IMR-90 (cell line): ENCODE measurements around the gene SCFD2. TPM values are rescaled to one million over a fixed set of nuclear protein-coding genes. Genes with fewer than 3 reads are reported as not detected.

ENCODE experiments used
- ATAC-seq: fragments of 200-7000 bp; cut with Tn5 transposase; 2 replicates; pipeline ENCODE4 v1.9.1; 2020; ENCODE audit warnings: low read depth, mild to moderate bottlenecking, moderate library complexity
- BruUV-seq: library from RNA; stranded (reverse); fragments of 400-500 nt; replicated peaks from 2 replicates; lab custom pipeline; 2021; lab: Mats Ljungman, UMichigan
- CTCF ChIA-PET: fragments of 300-600 bp; formaldehyde crosslinking; extraction: SDS; loops from one replicate; lab custom pipeline; 2021; ENCODE audit warnings: antibody characterized with exemption; lab: Yijun Ruan, JAX
- POLR2A ChIA-PET: fragments of 300-600 bp; sonication (Branson Sonifier 250); formaldehyde crosslinking; loops from one replicate; lab custom pipeline; 2022; ENCODE audit warnings: antibody characterized with exemption; ENCODE audit not compliant: unreplicated experiment; lab: Charles Lee
- DNase-seq: peaks from one replicate; pipeline ENCODE4 v3.0.0; 2013
- H2AFZ ChIP-seq: replicated peaks from 2 replicates; pipeline ENCODE3; 2013; ENCODE audit warnings: low read length, mild to moderate bottlenecking; ENCODE audit not compliant: poor library complexity
- H2AK5ac ChIP-seq: 2 replicates; pipeline ENCODE4 v1.6.1; 2013; ENCODE audit warnings: low read depth, low read length, inconsistent platforms
- H2AK9ac ChIP-seq: replicated peaks from 2 replicates; pipeline ENCODE3; 2013; ENCODE audit warnings: mild to moderate bottlenecking, low read depth, low read length, moderate library complexity; ENCODE audit not compliant: poor library complexity
- H2BK120ac ChIP-seq: 2 replicates; pipeline ENCODE4 v1.6.1; 2013; ENCODE audit warnings: low read depth, low read length, inconsistent platforms
- H2BK15ac ChIP-seq: 3 replicates; pipeline ENCODE4 v1.6.1; 2013; ENCODE audit warnings: low read depth, low read length, inconsistent platforms
- H2BK20ac ChIP-seq: 2 replicates; pipeline ENCODE4 v1.6.1; 2013; ENCODE audit warnings: low read depth, mild to moderate bottlenecking, inconsistent platforms, low read length, moderate library complexity
- H2BK5ac ChIP-seq: 2 replicates; pipeline ENCODE4 v1.6.1; 2013; ENCODE audit warnings: mild to moderate bottlenecking, low read depth, low read length, inconsistent platforms; ENCODE audit not compliant: poor library complexity, severe bottlenecking
- H3K14ac ChIP-seq: replicated peaks from 2 replicates; pipeline ENCODE4 v1.6.1; 2013; ENCODE audit warnings: low read depth, low read length, inconsistent platforms
- H3K18ac ChIP-seq: 2 replicates; pipeline ENCODE4 v1.6.1; 2013; ENCODE audit warnings: low read depth, low read length, control low read depth
- H3K23ac ChIP-seq: 2 replicates; pipeline ENCODE4 v1.6.1; 2013; ENCODE audit warnings: low read depth, low read length, inconsistent platforms
- H3K27ac ChIP-seq: 2 replicates; pipeline ENCODE4 v1.5.1; 2013; ENCODE audit warnings: mild to moderate bottlenecking, control low read depth, low read length; ENCODE audit not compliant: insufficient read depth
- H3K27me3 ChIP-seq: 2 replicates; pipeline ENCODE4 v1.6.1; 2013; ENCODE audit warnings: low read length; ENCODE audit not compliant: control insufficient read depth, insufficient read depth
- H3K36me3 ChIP-seq: 2 replicates; pipeline ENCODE4 v1.6.1; 2013; ENCODE audit warnings: low read length, mixed read lengths; ENCODE audit not compliant: control insufficient read depth, insufficient read depth
- H3K4ac ChIP-seq: 2 replicates; pipeline ENCODE4 v1.6.1; 2013; ENCODE audit warnings: low read depth, low read length, inconsistent platforms
- H3K4me1 ChIP-seq: 2 replicates; pipeline ENCODE4 v1.6.1; 2013; ENCODE audit warnings: low read length, mixed read lengths; ENCODE audit not compliant: control insufficient read depth, insufficient read depth
- H3K4me2 ChIP-seq: 2 replicates; pipeline ENCODE4 v1.6.1; 2013; ENCODE audit warnings: low read depth, mild to moderate bottlenecking, control low read depth, low read length, moderate library complexity
- H3K4me3 ChIP-seq: 2 replicates; pipeline ENCODE4 v1.5.1; 2013; ENCODE audit warnings: low read depth, mild to moderate bottlenecking, control low read depth, low read length, moderate library complexity; ENCODE audit not compliant: insufficient read depth
- H3K56ac ChIP-seq: 2 replicates; pipeline ENCODE4 v1.6.1; 2013; ENCODE audit warnings: low read length, inconsistent platforms; ENCODE audit not compliant: insufficient read depth; ENCODE audit errors: extremely low read depth
- H3K79me1 ChIP-seq, 2 experiments: 2 replicates each; pipeline ENCODE4 v1.6.1; 2013; ENCODE audit warnings: low read length in 2 of 2, inconsistent platforms in 1 of 2, low read depth in 1 of 2
- H3K9ac ChIP-seq: 2 replicates; pipeline ENCODE4 v1.6.1; 2013; ENCODE audit warnings: low read depth, low read length, control low read depth
- H3K9me1 ChIP-seq: 2 replicates; pipeline ENCODE4 v1.6.1; 2013; ENCODE audit warnings: low read length, inconsistent platforms; ENCODE audit not compliant: insufficient read depth
- H3K9me3 ChIP-seq: 2 replicates; pipeline ENCODE4 v1.6.1; 2013; ENCODE audit warnings: low read length; ENCODE audit not compliant: control insufficient read depth, insufficient read depth
- H4K20me1 ChIP-seq: 2 replicates; pipeline ENCODE4 v1.6.1; 2013; ENCODE audit warnings: low read length, inconsistent platforms; ENCODE audit not compliant: insufficient read depth
- H4K5ac ChIP-seq: 2 replicates; pipeline ENCODE4 v1.6.1; 2013; ENCODE audit warnings: mild to moderate bottlenecking, low read depth, low read length, control low read depth
- H4K8ac ChIP-seq, 2 experiments: 2 replicates each; pipeline ENCODE4 v1.6.1; 2013; ENCODE audit warnings: low read depth in 2 of 2, low read length in 2 of 2, control low read depth in 1 of 2, inconsistent platforms in 1 of 2
- H4K91ac ChIP-seq: 2 replicates; pipeline ENCODE4 v1.6.1; 2013; ENCODE audit warnings: low read depth, low read length, inconsistent platforms; ENCODE audit not compliant: insufficient read depth
- BHLHE40 ChIP-seq: fragments of 150-350 bp; IDR thresholded peaks from 2 replicates; pipeline ENCODE4 v1.6.1; 2016; ENCODE audit warnings: mild to moderate bottlenecking, low read depth, low read length
- CEBPB ChIP-seq: IDR thresholded peaks from 2 replicates; pipeline ENCODE4 v1.6.1; 2012; ENCODE audit warnings: low read depth, low read length, improper control_type of control experiment
- CHD1 ChIP-seq: IDR thresholded peaks from 2 replicates; pipeline ENCODE4 v1.6.1; 2012; ENCODE audit warnings: low read depth, low read length, improper control_type of control experiment
- FOS ChIP-seq: fragments of 150-350 bp; IDR thresholded peaks from 2 replicates; pipeline ENCODE4 v1.6.1; 2016; ENCODE audit warnings: low read depth, low read length
- MAFK ChIP-seq: IDR thresholded peaks from 2 replicates; pipeline ENCODE4 v1.6.1; 2012; ENCODE audit warnings: low read depth, low read length, improper control_type of control experiment
- MAZ ChIP-seq: IDR thresholded peaks from 2 replicates; pipeline ENCODE4 v1.6.1; 2012; ENCODE audit warnings: low read depth, mild to moderate bottlenecking, low read length, improper control_type of control experiment, moderate library complexity, borderline replicate concordance
- MXI1 ChIP-seq: IDR thresholded peaks from 2 replicates; pipeline ENCODE4 v1.6.1; 2012; ENCODE audit warnings: low read depth, mild to moderate bottlenecking, low read length, moderate library complexity, borderline replicate concordance
- NFE2L2 ChIP-seq: fragments of 150-350 bp; IDR thresholded peaks from 2 replicates; pipeline ENCODE4 v1.6.1; 2016; ENCODE audit warnings: low read depth, mild to moderate bottlenecking, low read length
- POLR2A ChIP-seq: IDR thresholded peaks from 2 replicates; pipeline ENCODE4 v1.6.1; 2012; ENCODE audit warnings: mild to moderate bottlenecking, low read depth, low read length
- RAD21 ChIP-seq: IDR thresholded peaks from 2 replicates; pipeline ENCODE4 v1.6.1; 2012; ENCODE audit warnings: low read length, improper control_type of control experiment
- RCOR1 ChIP-seq: IDR thresholded peaks from 2 replicates; pipeline ENCODE4 v1.6.1; 2012; ENCODE audit warnings: mild to moderate bottlenecking, low read length, improper control_type of control experiment; ENCODE audit not compliant: insufficient replicate concordance
- RFX5 ChIP-seq: IDR thresholded peaks from 2 replicates; pipeline ENCODE4 v1.8.0; 2012; ENCODE audit warnings: low read depth, mild to moderate bottlenecking, low read length, moderate library complexity
- SMC3 ChIP-seq: fragments of 150-350 bp; IDR thresholded peaks from 2 replicates; pipeline ENCODE4 v1.6.1; 2016; ENCODE audit warnings: low read depth, mild to moderate bottlenecking, antibody characterized with exemption, low read length, moderate library complexity
- WGBS, 2 experiments: methylation state at CpG; one replicate each; pipeline versions ENCODE4 v1.1.5 to v1.1.7; 2013; ENCODE audit warnings: missing lambda C conversion rate in 2 of 2; ENCODE audit not compliant: insufficient read length in 1 of 2; ENCODE audit errors: extremely low coverage in 2 of 2; 5-methylcytosine and 5-hydroxymethylcytosine counted together
- dilution Hi-C: fragments of 300-500 bp; cut with HindIII; formaldehyde crosslinking; loops from one replicate; pipeline ENCODE4 v1.14.3; 2018; ENCODE audit warnings: low sequenced_read_pairs; ENCODE audit not compliant: unreplicated experiment
- in situ Hi-C: fragments of 300-500 bp; cut with MboI; formaldehyde crosslinking; loops from 3 replicates; pipeline ENCODE4 v1.14.3; 2019; ENCODE audit warnings: low sequenced_read_pairs, inconsistent platforms, mixed read lengths
- intact Hi-C: fragments of 100-400 bp; cut with micrococcal nuclease; formaldehyde crosslinking; loops from 2 replicates; pipeline ENCODE4 v1.10.0; 2022
- polyA plus RNA-seq, 3 experiments: library from polyadenylated mRNA; depleted of rRNA; stranded (reverse); fragments of >200 nt; gene quantifications; 2 replicates each; pipeline ENCODE4 v1.2.3, GENCODE V29; 2012; ENCODE audit warnings: low replicate concordance in 1 of 3
- total RNA-seq: library from RNA; depleted of rRNA; stranded (reverse); fragments of >200 nt; gene quantifications from 2 replicates; pipeline ENCODE4 v1.2.3, GENCODE V29; 2012
- TF ChIP-seq, protein P1 (sequence below): fragments of 150-350 bp; IDR thresholded peaks from 2 replicates; pipeline ENCODE4 v1.6.1; 2016; ENCODE audit warnings: low read depth, mild to moderate bottlenecking, low read length, moderate library complexity, borderline replicate concordance
- TF ChIP-seq, protein P2 (sequence below): conservative IDR thresholded peaks from 2 replicates; pipeline ENCODE4 v1.5.1; 2012; ENCODE audit warnings: mild to moderate bottlenecking, low read depth, low read length, improper control_type of control experiment
- TF ChIP-seq, protein P3 (sequence below): fragments of 150-350 bp; IDR thresholded peaks from 2 replicates; pipeline ENCODE4 v1.6.1; 2017; ENCODE audit warnings: mild to moderate bottlenecking, antibody characterized with exemption, low read length, low read depth

The SCFD2 gene
- total and polyA plus RNA-seq, 2 of the 4 experiments (the other 2 are of a cell fraction) = 18.9 to 62.4 TPM

DNA sequence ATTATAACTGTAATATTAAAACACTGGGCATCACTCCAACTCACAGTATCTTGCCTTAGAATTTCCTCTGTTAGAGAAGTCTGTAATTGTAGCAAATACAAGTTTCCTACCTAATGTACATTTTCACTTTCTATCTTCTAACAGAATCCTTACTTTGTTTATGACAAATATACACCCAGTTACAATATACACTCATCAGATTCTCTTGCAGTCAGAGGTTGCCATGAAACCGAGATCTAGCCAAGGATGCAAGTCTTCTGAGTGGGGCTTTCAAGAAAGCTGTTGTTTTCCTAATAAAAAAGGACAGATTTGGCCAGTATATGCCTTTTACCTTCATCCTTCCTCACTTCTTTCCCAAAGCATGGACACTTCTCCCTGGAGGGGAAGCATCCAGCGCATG is 228.9 kb downstream of the SCFD2 start:
- Histone ChIP-seq H2BK120ac (no peak overlapping the region), H4K20me1 (no peaks in the 10 kb centered on the region), H3K4ac (no peak overlapping the region), H2AK9ac (no peak overlapping the region), H2AK5ac (no peak overlapping the region), H3K9ac (no peak overlapping the region), H4K5ac (no peak overlapping the region), H3K4me1 (no peaks in the 10 kb centered on the region), H2AFZ (no peak overlapping the region), H2BK5ac (no peak overlapping the region), H3K4me3 (no peak overlapping the region), H3K27ac (no peak overlapping the region), H3K23ac (no peak overlapping the region), H3K56ac (no peak overlapping the region), H4K91ac (no peak overlapping the region), H3K9me3 (no peaks in the 10 kb centered on the region), H3K18ac (no peak overlapping the region), H4K8ac (no peak overlapping the region), H3K36me3 (no peaks in the 10 kb centered on the region), H3K14ac (no peak overlapping the region), H3K27me3 (no peaks in the 10 kb centered on the region), H3K4me2 (no peak overlapping the region), H2BK20ac (no peak overlapping the region), H3K9me1 (no peaks in the 10 kb centered on the region), H2BK15ac (no peak overlapping the region), H3K79me1 (0 out of 4 replicates have a peak, but pooled peaks cover 0 to 4% of the 10 kb centered on the region in 2 experiments)
- no peak for DNase-seq
- POLR2A ChIA-PET = no interaction called here
- in situ Hi-C loops (no loop called here), intact Hi-C loops (no loop called here), dilution Hi-C loops (no loop called here)
- CTCF ChIA-PET = no interaction called here
- BruUV-seq = no TSS peak
- ATAC-seq = no peak
- no peak for TF ChIP-seq SMC3
- no peak for TF ChIP-seq CEBPB
- no peak for TF ChIP-seq POLR2A
- no peak for TF ChIP-seq CHD1
- TF ChIP-seq RAD21 = no peak
- TF ChIP-seq, protein P1, sequence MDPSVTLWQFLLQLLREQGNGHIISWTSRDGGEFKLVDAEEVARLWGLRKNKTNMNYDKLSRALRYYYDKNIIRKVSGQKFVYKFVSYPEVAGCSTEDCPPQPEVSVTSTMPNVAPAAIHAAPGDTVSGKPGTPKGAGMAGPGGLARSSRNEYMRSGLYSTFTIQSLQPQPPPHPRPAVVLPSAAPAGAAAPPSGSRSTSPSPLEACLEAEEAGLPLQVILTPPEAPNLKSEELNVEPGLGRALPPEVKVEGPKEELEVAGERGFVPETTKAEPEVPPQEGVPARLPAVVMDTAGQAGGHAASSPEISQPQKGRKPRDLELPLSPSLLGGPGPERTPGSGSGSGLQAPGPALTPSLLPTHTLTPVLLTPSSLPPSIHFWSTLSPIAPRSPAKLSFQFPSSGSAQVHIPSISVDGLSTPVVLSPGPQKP = no peak
- TF ChIP-seq BHLHE40 = no peak
- no peak for TF ChIP-seq RFX5
- no peak for TF ChIP-seq NFE2L2
- TF ChIP-seq RCOR1 = no peak
- TF ChIP-seq, protein P2, sequence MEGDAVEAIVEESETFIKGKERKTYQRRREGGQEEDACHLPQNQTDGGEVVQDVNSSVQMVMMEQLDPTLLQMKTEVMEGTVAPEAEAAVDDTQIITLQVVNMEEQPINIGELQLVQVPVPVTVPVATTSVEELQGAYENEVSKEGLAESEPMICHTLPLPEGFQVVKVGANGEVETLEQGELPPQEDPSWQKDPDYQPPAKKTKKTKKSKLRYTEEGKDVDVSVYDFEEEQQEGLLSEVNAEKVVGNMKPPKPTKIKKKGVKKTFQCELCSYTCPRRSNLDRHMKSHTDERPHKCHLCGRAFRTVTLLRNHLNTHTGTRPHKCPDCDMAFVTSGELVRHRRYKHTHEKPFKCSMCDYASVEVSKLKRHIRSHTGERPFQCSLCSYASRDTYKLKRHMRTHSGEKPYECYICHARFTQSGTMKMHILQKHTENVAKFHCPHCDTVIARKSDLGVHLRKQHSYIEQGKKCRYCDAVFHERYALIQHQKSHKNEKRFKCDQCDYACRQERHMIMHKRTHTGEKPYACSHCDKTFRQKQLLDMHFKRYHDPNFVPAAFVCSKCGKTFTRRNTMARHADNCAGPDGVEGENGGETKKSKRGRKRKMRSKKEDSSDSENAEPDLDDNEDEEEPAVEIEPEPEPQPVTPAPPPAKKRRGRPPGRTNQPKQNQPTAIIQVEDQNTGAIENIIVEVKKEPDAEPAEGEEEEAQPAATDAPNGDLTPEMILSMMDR = no peak
- no peak for TF ChIP-seq FOS
- TF ChIP-seq, protein P3, sequence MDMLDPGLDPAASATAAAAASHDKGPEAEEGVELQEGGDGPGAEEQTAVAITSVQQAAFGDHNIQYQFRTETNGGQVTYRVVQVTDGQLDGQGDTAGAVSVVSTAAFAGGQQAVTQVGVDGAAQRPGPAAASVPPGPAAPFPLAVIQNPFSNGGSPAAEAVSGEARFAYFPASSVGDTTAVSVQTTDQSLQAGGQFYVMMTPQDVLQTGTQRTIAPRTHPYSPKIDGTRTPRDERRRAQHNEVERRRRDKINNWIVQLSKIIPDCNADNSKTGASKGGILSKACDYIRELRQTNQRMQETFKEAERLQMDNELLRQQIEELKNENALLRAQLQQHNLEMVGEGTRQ = no peak
- TF ChIP-seq MXI1 = no peak
- TF ChIP-seq MAZ = no peak
- no peak for TF ChIP-seq MAFK
- no CpG with 5 or more reads among the region's 2 CpGs for WGBS, 2 experiments
